WTC11 (cell line): ENCODE results near the gene CLDN9. TPM values are rescaled to one million over a fixed set of nuclear protein-coding genes. Genes with fewer than 3 reads are reported as not detected.
A peak's percentile ranks its signal among the peaks of the same experiment; 100 is the strongest.

Experiments
- ATAC-seq: fragments of 200-7000 bp; cut with Tn5 transposase; 2 replicates; pipeline ENCODE4 v1.10.0; 2021; ENCODE audit warnings: mild to moderate bottlenecking, moderate library complexity
- CTCF ChIA-PET: fragments of 300-600 bp; sonication (Branson Sonifier 250); formaldehyde crosslinking; loops from one replicate; lab custom pipeline; 2021; ENCODE audit warnings: antibody characterized with exemption; lab: Charles Lee
- POLR2A ChIA-PET: fragments of 350-600 bp; sonication (Branson Sonifier 250); formaldehyde crosslinking; loops from one replicate; lab custom pipeline; 2021; ENCODE audit warnings: antibody characterized with exemption; lab: Charles Lee
- DNase-seq: peaks from one replicate; pipeline ENCODE4 v3.0.0; 2021; ENCODE audit warnings: low spot score
- H3K27ac Mint-ChIP-seq: 2 replicates; pipeline ENCODE4 v1.8.0; 2021; ENCODE audit warnings: mixed read lengths
- H3K27me3 Mint-ChIP-seq: 2 replicates; pipeline ENCODE4 v1.8.0; 2021; ENCODE audit warnings: low read depth, mild to moderate bottlenecking, moderate library complexity, mixed read lengths
- H3K36me3 Mint-ChIP-seq: 2 replicates; pipeline ENCODE4 v1.8.0; 2021; ENCODE audit warnings: mixed read lengths
- H3K4me1 Mint-ChIP-seq: 2 replicates; pipeline ENCODE4 v1.8.0; 2022; ENCODE audit warnings: mixed read lengths
- H3K4me3 Mint-ChIP-seq: 2 replicates; pipeline ENCODE4 v1.8.0; 2021; ENCODE audit warnings: mild to moderate bottlenecking, moderate library complexity, mixed read lengths
- H3K9me3 Mint-ChIP-seq: 2 replicates; pipeline ENCODE4 v1.8.0; 2021; ENCODE audit warnings: mixed read lengths
- AR ChIP-seq: fragments of 250-450 bp; sonication (Bioruptor Pico); IDR thresholded peaks from 2 replicates; pipeline ENCODE4 v1.9.0; 2021; ENCODE audit warnings: mild to moderate bottlenecking
- ARID4B ChIP-seq: sonication (generic); formaldehyde crosslinking; IDR thresholded peaks from 2 replicates; pipeline ENCODE4 v1.8.0; 2023; ENCODE audit warnings: missing genetic modification reagents, mild to moderate bottlenecking, borderline replicate concordance
- FOXJ3 ChIP-seq: sonication (generic); formaldehyde crosslinking; IDR thresholded peaks from 2 replicates; pipeline ENCODE4 v1.9.0; 2021; ENCODE audit warnings: missing genetic modification reagents, mild to moderate bottlenecking, borderline replicate concordance
- FOXK1 ChIP-seq: sonication (generic); formaldehyde crosslinking; IDR thresholded peaks from 2 replicates; pipeline ENCODE4 v1.8.0; 2022; ENCODE audit warnings: mild to moderate bottlenecking, moderate library complexity, missing genetic modification reagents
- FOXP4 ChIP-seq: sonication (generic); formaldehyde crosslinking; IDR thresholded peaks from 2 replicates; pipeline ENCODE4 v1.8.0; 2022; ENCODE audit warnings: mild to moderate bottlenecking, missing genetic modification reagents
- MYBL2 ChIP-seq: sonication (generic); formaldehyde crosslinking; IDR thresholded peaks from 2 replicates; pipeline ENCODE4 v1.8.1; 2023; ENCODE audit warnings: mild to moderate bottlenecking, moderate library complexity, missing genetic modification reagents
- NFYB ChIP-seq: sonication (generic); formaldehyde crosslinking; conservative IDR thresholded peaks from 2 replicates; pipeline ENCODE4 v1.8.0; 2022; ENCODE audit warnings: low read depth, missing genetic modification reagents
- NR3C1 ChIP-seq: sonication (generic); formaldehyde crosslinking; conservative IDR thresholded peaks from 2 replicates; pipeline ENCODE4 v1.8.1; 2023; ENCODE audit warnings: low read depth, mild to moderate bottlenecking, missing genetic modification reagents
- TP53 ChIP-seq: sonication (generic); formaldehyde crosslinking; IDR thresholded peaks from 2 replicates; pipeline ENCODE4 v1.8.1; 2023; ENCODE audit warnings: mild to moderate bottlenecking, missing genetic modification reagents
- USF1 ChIP-seq: sonication (generic); formaldehyde crosslinking; IDR thresholded peaks from 2 replicates; pipeline ENCODE4 v1.8.0; 2022; ENCODE audit warnings: mild to moderate bottlenecking, missing genetic modification reagents
- USF2 ChIP-seq: sonication (generic); formaldehyde crosslinking; IDR thresholded peaks from 2 replicates; pipeline ENCODE4 v1.8.1; 2023; ENCODE audit warnings: mild to moderate bottlenecking, missing genetic modification reagents, moderate library complexity
- ZNF219 ChIP-seq: sonication (generic); formaldehyde crosslinking; IDR thresholded peaks from 2 replicates; pipeline ENCODE4 v1.8.0; 2023; ENCODE audit warnings: missing genetic modification reagents, mild to moderate bottlenecking, borderline replicate concordance
- ZNF317 ChIP-seq: sonication (generic); formaldehyde crosslinking; IDR thresholded peaks from 2 replicates; pipeline ENCODE4 v1.8.1; 2023; ENCODE audit warnings: low read depth, mild to moderate bottlenecking, moderate library complexity, missing genetic modification reagents, borderline replicate concordance
- ZNF416 ChIP-seq: fragments of 250-450 bp; sonication (Bioruptor Pico); IDR thresholded peaks from 2 replicates; pipeline ENCODE4 v1.9.0; 2021; ENCODE audit warnings: mild to moderate bottlenecking, inconsistent platforms
- ZNF532 ChIP-seq: fragments of 250-450 bp; sonication (Bioruptor Pico); IDR thresholded peaks from 2 replicates; pipeline ENCODE4 v1.9.0; 2021; ENCODE audit warnings: mild to moderate bottlenecking, borderline replicate concordance
- total RNA-seq: library from RNA; stranded (reverse); gene quantifications from 3 replicates; pipeline ENCODE4 v1.2.3, GENCODE V29; 2021

The CLDN9 gene
- total RNA-seq, 1 experiment from 2014 or later, result 0.92 TPM

- TF ChIP-seq USF2 (CRISPR knock-in tag) (peak; percentile 46), MYBL2 (CRISPR knock-in tag) (peak; percentile 34; the same call in 1 of the 2 replicates), ZNF416 (CRISPR knock-in tag) (no peak), ZNF317 (CRISPR knock-in tag) (no peak), FOXJ3 (CRISPR knock-in tag) (no peak), NFYB (CRISPR knock-in tag) (peak; percentile 100)
Measured at GRCh38 chr16:3003582-3004270, 9.0 kb upstream of the CLDN9 start (continued).

- no peaks in the 10 kb centered on the region for H3K9me3 Mint-ChIP-seq
- CTCF ChIA-PET, result interaction anchor here (0.7 to 13.4 kb wide), 20 partner anchors 8 to 153 kb away, joined by 3 to 360 read pairs (median 4); partner anchors contain the start of genes CLDN6, CLDN9, HCFC1R1 and KREMEN2
- peak overlapping the region; percentile 82 for H3K4me3 Mint-ChIP-seq
- no peak for DNase-seq
- no peaks in the 10 kb centered on the region for H3K36me3 Mint-ChIP-seq
- H3K27me3 Mint-ChIP-seq, result no peaks in the 10 kb centered on the region
- TF ChIP-seq ZNF219 (CRISPR knock-in tag) (no peak), AR (CRISPR knock-in tag) (no peak), FOXP4 (CRISPR knock-in tag) (no peak), FOXK1 (CRISPR knock-in tag) (no peak), NR3C1 (no peak)
- TF ChIP-seq, all 79 proteins: peak for 0
- Mint-ChIP-seq H3K27ac (no peak overlapping the region), H3K4me1 (peaks cover 43% of the 10 kb centered on the region)
- POLR2A ChIA-PET, result interaction anchor here (0.9 to 13.9 kb wide), 4 partner anchors 8 to 54 kb away, joined by 5 to 502 read pairs (median 10); partner anchors contain the start of genes CLDN6, CLDN9, HCFC1R1 and THOC6
- ATAC-seq, result no peak
Measured at GRCh38 chr16:3004319-3004718, 8.4 kb upstream of the CLDN9 start.

GRCh38 chr16:3004781-3005284, 7.9 kb upstream of the CLDN9 start:
- peaks cover 47% of the 10 kb centered on the region for H3K4me1 Mint-ChIP-seq
- ATAC-seq (no peak), DNase-seq (peak; percentile 64)
- POLR2A ChIA-PET, result interaction anchor here (0.7 to 13.9 kb wide), 3 partner anchors 15 to 26 kb away, joined by 4 to 502 read pairs (median 5); partner anchors contain the start of genes CLDN6, HCFC1R1, THOC6 and TNFRSF12A
- H3K4me3 Mint-ChIP-seq, result peak overlapping the region; percentile 82
- no peaks in the 10 kb centered on the region for H3K36me3 Mint-ChIP-seq
- H3K27me3 Mint-ChIP-seq, result no peaks in the 10 kb centered on the region
- CTCF ChIA-PET, result interaction anchor here (0.6 to 13.4 kb wide), 9 partner anchors 9 to 99 kb away, joined by 3 to 360 read pairs (median 4); partner anchors contain the start of genes CLDN6, HCFC1R1, KREMEN2 and THOC6
- no peaks in the 10 kb centered on the region for H3K9me3 Mint-ChIP-seq
- peak overlapping the region; percentile 93 for H3K27ac Mint-ChIP-seq
- peak; percentile 56; the same call in 1 of the 2 replicates for TF ChIP-seq ARID4B (CRISPR knock-in tag)
- peak; percentile 70 for TF ChIP-seq USF1 (CRISPR knock-in tag)
- no peak for TF ChIP-seq TP53 (CRISPR knock-in tag)
- no peak for TF ChIP-seq ZNF532 (CRISPR knock-in tag)
